HCT116 (cell line): Measurements from ENCODE around the gene SEC24A. TPM values are rescaled to one million over a fixed set of nuclear protein-coding genes. Genes with fewer than 3 reads are reported as not detected.

Source experiments
- ATAC-seq: fragments of 200-7000 bp; cut with Tn5 transposase; 2 replicates; pipeline ENCODE4 v1.9.1; 2020; ENCODE audit warnings: mild to moderate bottlenecking, moderate library complexity
- BruUV-seq: library from RNA; stranded (reverse); fragments of 400-500 nt; replicated peaks from 2 replicates; lab custom pipeline; 2021; lab: Mats Ljungman, UMichigan
- CTCF ChIA-PET: fragments of 300-600 bp; sonication (Branson Sonifier 250); formaldehyde crosslinking; loops from one replicate; lab custom pipeline; 2021; ENCODE audit warnings: antibody characterized with exemption; lab: Charles Lee
- POLR2A ChIA-PET: fragments of 300-600, 350-600 bp; sonication (Branson Sonifier 250); formaldehyde crosslinking; loops from one replicate; lab custom pipeline; 2021; ENCODE audit warnings: antibody characterized with exemption; lab: Charles Lee
- RAD21 ChIA-PET, 2 experiments: fragments of 300-600 bp; sonication (Branson Sonifier 250); formaldehyde crosslinking; loops; one replicate each; lab custom pipeline; 2023; ENCODE audit warnings: low total read pairs in 2 of 2; ENCODE audit not compliant: uncharacterized antibody in 2 of 2, unreplicated experiment in 2 of 2, low non-redundant PET in 1 of 2; lab: Charles Lee
- DNase-seq: peaks from one replicate; pipeline ENCODE4 v3.0.0-alpha.2; 2010; ENCODE audit warnings: low read depth, low spot score
- H2AFZ ChIP-seq: fragments of 200-600 bp; shearing (Covaris generic), sonication (generic); 2 replicates; pipeline ENCODE4 v1.6.1; 2017; ENCODE audit warnings: low read depth, mixed run types, mixed read lengths, antibody characterized with exemption, low read length; ENCODE audit not compliant: poor library complexity, severe bottlenecking
- H3K27ac ChIP-seq: 2 replicates; pipeline ENCODE4 v1.5.1; 2012; ENCODE audit warnings: low read depth, low read length
- H3K27me3 ChIP-seq: fragments of 200-600 bp; sonication (generic); 2 replicates; pipeline ENCODE4 v1.6.1; 2016; ENCODE audit warnings: mixed run types, low read length, mixed read lengths; ENCODE audit not compliant: insufficient read depth
- H3K36me3 ChIP-seq, 2 experiments: fragments of 200-500 bp in 1 of 2; fragments of 200-600 bp in 1 of 2; sonication (Bioruptor generic) in 1 of 2; sonication (generic) in 1 of 2; 2 replicates each; pipeline versions ENCODE4 v1.5.1 to v1.6.1; 2014 to 2016; ENCODE audit warnings: low read length in 2 of 2, inconsistent platforms in 1 of 2, mixed read lengths in 1 of 2, mixed run types in 1 of 2; ENCODE audit not compliant: insufficient read depth in 2 of 2, control insufficient read depth in 1 of 2
- H3K4me1 ChIP-seq, 2 experiments: fragments of 200-600 bp in 1 of 2; sonication (generic) in 1 of 2; 2 replicates each; pipeline versions ENCODE4 v1.5.1 to v1.6.1; 2012 to 2017; ENCODE audit warnings: low read length in 2 of 2, inconsistent platforms in 1 of 2, mild to moderate bottlenecking in 1 of 2, mixed read lengths in 1 of 2, mixed run types in 1 of 2, moderate library complexity in 1 of 2; ENCODE audit not compliant: insufficient read depth in 2 of 2, control insufficient read depth in 1 of 2
- H3K4me2 ChIP-seq: fragments of 200-600 bp; sonication (generic); 2 replicates; pipeline ENCODE4 v1.6.1; 2017; ENCODE audit warnings: mixed run types, low read length, mixed read lengths
- H3K4me3 ChIP-seq, 2 experiments: fragments of 200-600 bp in 1 of 2; sonication (generic) in 1 of 2; replicated peaks in 1 of 2; 2 replicates each; pipeline ENCODE4 v1.5.1; 2011 to 2016; ENCODE audit warnings: low read length in 2 of 2, control low read depth in 1 of 2, low read depth in 1 of 2, mild to moderate bottlenecking in 1 of 2, mixed read lengths in 1 of 2, mixed run types in 1 of 2
- H3K79me2 ChIP-seq: fragments of 200-600 bp; sonication (generic); 2 replicates; pipeline ENCODE4 v1.6.1; 2017; ENCODE audit warnings: mild to moderate bottlenecking, mixed run types, low read length, moderate library complexity, mixed read lengths; ENCODE audit not compliant: insufficient read depth
- H3K9ac ChIP-seq: fragments of 200-600 bp; sonication (generic); 2 replicates; pipeline ENCODE4 v1.6.1; 2016; ENCODE audit warnings: low read length, mixed read lengths
- H3K9me2 ChIP-seq: fragments of 200-600 bp; sonication (generic), shearing (Covaris generic); 2 replicates; pipeline ENCODE4 v1.6.1; 2017; ENCODE audit warnings: mixed run types, mild to moderate bottlenecking, moderate library complexity; ENCODE audit not compliant: insufficient read depth
- H3K9me3 ChIP-seq, 2 experiments: fragments of 200-500 bp in 1 of 2; fragments of 200-600 bp in 1 of 2; sonication (Bioruptor generic) in 1 of 2; sonication (generic) in 1 of 2; 2 replicates each; pipeline ENCODE4 v1.6.1; 2014 to 2017; ENCODE audit warnings: low read length in 2 of 2, mixed read lengths in 2 of 2, inconsistent platforms in 1 of 2, low read depth in 1 of 2, mild to moderate bottlenecking in 1 of 2, mixed run types in 1 of 2, moderate library complexity in 1 of 2; ENCODE audit not compliant: control insufficient read depth in 1 of 2, insufficient read depth in 1 of 2
- H4K20me1 ChIP-seq: fragments of 200-600 bp; sonication (generic), shearing (Covaris generic); 2 replicates; pipeline ENCODE4 v1.6.1; 2017; ENCODE audit warnings: mixed run types, mild to moderate bottlenecking, moderate library complexity; ENCODE audit not compliant: insufficient read depth
- ELF1 ChIP-seq: IDR thresholded peaks from 2 replicates; pipeline ENCODE4 v1.6.1; 2012; ENCODE audit warnings: low read depth, borderline replicate concordance
- EZH2phosphoT487 ChIP-seq: fragments of 200-600 bp; IDR thresholded peaks from 2 replicates; pipeline ENCODE4 v1.6.1; 2018; ENCODE audit warnings: antibody characterized with exemption, borderline replicate concordance
- FOSL1 ChIP-seq: IDR thresholded peaks from 2 replicates; pipeline ENCODE4 v1.6.1; 2012; ENCODE audit warnings: low read depth
- RAD21 ChIP-seq: IDR thresholded peaks from 2 replicates; pipeline ENCODE4 v1.6.1; 2012; ENCODE audit warnings: low read depth, mild to moderate bottlenecking
- SP1 ChIP-seq: IDR thresholded peaks from 2 replicates; pipeline ENCODE4 v1.6.1; 2012; ENCODE audit warnings: low read depth
- TCF7L2 ChIP-seq: IDR thresholded peaks from 2 replicates; pipeline ENCODE4 v1.7.0; 2011; ENCODE audit warnings: borderline replicate concordance, inconsistent platforms; ENCODE audit not compliant: insufficient read depth, insufficient read length; ENCODE audit errors: extremely low read depth
- ZNF274 ChIP-seq: fragments of 200-500 bp; sonication (Bioruptor generic); IDR thresholded peaks from 2 replicates; pipeline ENCODE4 v1.6.1; 2014; ENCODE audit warnings: mild to moderate bottlenecking, low read depth, low read length, inconsistent platforms
- intact Hi-C: fragments of 100-400 bp; cut with micrococcal nuclease; formaldehyde crosslinking; loops from 2 replicates; pipeline ENCODE4 v1.10.0; 2022
- total RNA-seq: library from RNA; stranded (reverse); gene quantifications from one replicate; pipeline ENCODE4 v1.2.1, GENCODE V29; 2021; ENCODE audit not compliant: unreplicated experiment
- TF ChIP-seq, protein P1 (sequence below), 3 experiments: fragments of 200-600 bp in 1 of 3; sonication (generic) in 1 of 3; IDR thresholded peaks in 2 of 3; conservative IDR thresholded peaks in 1 of 3; 2 replicates each; pipeline ENCODE4 v1.5.1; 2012 to 2017; ENCODE audit warnings: low read depth in 2 of 3, low read length in 2 of 3, antibody characterized with exemption in 1 of 3, borderline replicate concordance in 1 of 3, control low read depth in 1 of 3, mild to moderate bottlenecking in 1 of 3, mixed read lengths in 1 of 3, mixed run types in 1 of 3, moderate library complexity in 1 of 3; ENCODE audit not compliant: insufficient read depth in 1 of 3
- TF ChIP-seq, protein P2 (sequence below): IDR thresholded peaks from 2 replicates; pipeline ENCODE4 v1.6.1; 2012; ENCODE audit warnings: low read depth

Gene SEC24A
- total RNA-seq, 1 experiment from 2014 or later: 16.8 TPM

DNA sequence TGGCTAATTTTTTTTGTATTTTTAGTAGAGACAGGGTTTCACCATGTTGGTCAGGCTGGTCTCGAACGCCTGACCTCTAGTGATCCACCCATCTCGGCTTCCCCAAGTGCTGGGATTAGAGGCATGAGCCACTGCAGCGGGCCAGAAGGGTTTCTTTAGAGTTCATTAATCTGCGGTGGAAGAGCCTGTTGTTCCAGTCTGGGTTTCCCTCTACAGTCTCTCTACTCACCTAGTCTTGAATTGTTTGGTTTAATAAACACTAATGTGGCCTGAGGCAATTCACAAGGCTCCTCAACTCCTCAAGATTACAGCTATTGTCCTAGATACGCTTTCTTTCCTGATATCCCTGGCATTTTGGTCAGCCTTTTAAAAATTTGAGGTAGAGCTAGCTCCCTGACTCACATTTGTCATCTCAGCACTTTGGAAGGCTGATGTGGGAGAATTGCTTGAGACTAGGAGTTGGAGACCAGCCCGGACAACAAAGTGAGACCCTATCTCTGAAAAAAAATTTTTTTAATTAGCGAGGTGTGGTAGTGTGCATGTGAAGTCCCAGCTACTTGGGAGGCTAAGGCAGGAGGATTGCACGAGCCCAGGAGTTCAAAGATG lies 11.4 kb upstream of the SEC24A start:
- H3K79me2 ChIP-seq: peaks cover 3% of the 10 kb centered on the region; the same call in 1 of the 2 replicates
- ATAC-seq (no peak), DNase-seq (no peak)
- BruUV-seq: no TSS peak
- no peak overlapping the region for H3K4me2 ChIP-seq
- POLR2A ChIA-PET: no interaction called here
- no peaks in the 10 kb centered on the region for H3K36me3 ChIP-seq
- no peak overlapping the region for H3K9ac ChIP-seq
- H3K27ac ChIP-seq: no peak overlapping the region
- intact Hi-C loops: no loop called here
- H2AFZ ChIP-seq: no peak overlapping the region
- TF ChIP-seq EZH2phosphoT487 (no peak), ZNF274 (no peak), FOSL1 (no peak), TCF7L2 (no peak), ELF1 (no peak), RAD21 (no peak), SP1 (no peak)
- TF ChIP-seq, protein P1, sequence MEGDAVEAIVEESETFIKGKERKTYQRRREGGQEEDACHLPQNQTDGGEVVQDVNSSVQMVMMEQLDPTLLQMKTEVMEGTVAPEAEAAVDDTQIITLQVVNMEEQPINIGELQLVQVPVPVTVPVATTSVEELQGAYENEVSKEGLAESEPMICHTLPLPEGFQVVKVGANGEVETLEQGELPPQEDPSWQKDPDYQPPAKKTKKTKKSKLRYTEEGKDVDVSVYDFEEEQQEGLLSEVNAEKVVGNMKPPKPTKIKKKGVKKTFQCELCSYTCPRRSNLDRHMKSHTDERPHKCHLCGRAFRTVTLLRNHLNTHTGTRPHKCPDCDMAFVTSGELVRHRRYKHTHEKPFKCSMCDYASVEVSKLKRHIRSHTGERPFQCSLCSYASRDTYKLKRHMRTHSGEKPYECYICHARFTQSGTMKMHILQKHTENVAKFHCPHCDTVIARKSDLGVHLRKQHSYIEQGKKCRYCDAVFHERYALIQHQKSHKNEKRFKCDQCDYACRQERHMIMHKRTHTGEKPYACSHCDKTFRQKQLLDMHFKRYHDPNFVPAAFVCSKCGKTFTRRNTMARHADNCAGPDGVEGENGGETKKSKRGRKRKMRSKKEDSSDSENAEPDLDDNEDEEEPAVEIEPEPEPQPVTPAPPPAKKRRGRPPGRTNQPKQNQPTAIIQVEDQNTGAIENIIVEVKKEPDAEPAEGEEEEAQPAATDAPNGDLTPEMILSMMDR (IDR thresholded peaks at IDR 0.05 in 2 of 3, conservative IDR thresholded peaks at IDR 0.05 in 1 of 3; ENCODE audit: borderline replicate concordance in 1 of 3, insufficient read depth in 1 of 3, low read depth in 2 of 3, low read length in 2 of 3): no peak
- TF ChIP-seq, protein P2, sequence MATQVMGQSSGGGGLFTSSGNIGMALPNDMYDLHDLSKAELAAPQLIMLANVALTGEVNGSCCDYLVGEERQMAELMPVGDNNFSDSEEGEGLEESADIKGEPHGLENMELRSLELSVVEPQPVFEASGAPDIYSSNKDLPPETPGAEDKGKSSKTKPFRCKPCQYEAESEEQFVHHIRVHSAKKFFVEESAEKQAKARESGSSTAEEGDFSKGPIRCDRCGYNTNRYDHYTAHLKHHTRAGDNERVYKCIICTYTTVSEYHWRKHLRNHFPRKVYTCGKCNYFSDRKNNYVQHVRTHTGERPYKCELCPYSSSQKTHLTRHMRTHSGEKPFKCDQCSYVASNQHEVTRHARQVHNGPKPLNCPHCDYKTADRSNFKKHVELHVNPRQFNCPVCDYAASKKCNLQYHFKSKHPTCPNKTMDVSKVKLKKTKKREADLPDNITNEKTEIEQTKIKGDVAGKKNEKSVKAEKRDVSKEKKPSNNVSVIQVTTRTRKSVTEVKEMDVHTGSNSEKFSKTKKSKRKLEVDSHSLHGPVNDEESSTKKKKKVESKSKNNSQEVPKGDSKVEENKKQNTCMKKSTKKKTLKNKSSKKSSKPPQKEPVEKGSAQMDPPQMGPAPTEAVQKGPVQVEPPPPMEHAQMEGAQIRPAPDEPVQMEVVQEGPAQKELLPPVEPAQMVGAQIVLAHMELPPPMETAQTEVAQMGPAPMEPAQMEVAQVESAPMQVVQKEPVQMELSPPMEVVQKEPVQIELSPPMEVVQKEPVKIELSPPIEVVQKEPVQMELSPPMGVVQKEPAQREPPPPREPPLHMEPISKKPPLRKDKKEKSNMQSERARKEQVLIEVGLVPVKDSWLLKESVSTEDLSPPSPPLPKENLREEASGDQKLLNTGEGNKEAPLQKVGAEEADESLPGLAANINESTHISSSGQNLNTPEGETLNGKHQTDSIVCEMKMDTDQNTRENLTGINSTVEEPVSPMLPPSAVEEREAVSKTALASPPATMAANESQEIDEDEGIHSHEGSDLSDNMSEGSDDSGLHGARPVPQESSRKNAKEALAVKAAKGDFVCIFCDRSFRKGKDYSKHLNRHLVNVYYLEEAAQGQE: no peak
- TF ChIP-seq, all 23 proteins: peak for 0
- Histone ChIP-seq H3K4me3 (no peak overlapping the region), H3K9me3 (no peaks in the 10 kb centered on the region), H3K9me2 (no peaks in the 10 kb centered on the region), H3K4me1 (peaks cover 0 to 4% of the 10 kb centered on the region in 2 experiments; a peak in 1 of 4 replicates), H4K20me1 (no peaks in the 10 kb centered on the region), H3K27me3 (no peaks in the 10 kb centered on the region)
- ChIA-PET RAD21 (no interaction called here), CTCF (no interaction called here)
